Tibial nerve (tissue), 4 donors: ENCODE measurements around the gene TTC21A.

Experiments
- EP300 ChIP-seq, 2 donors: sonication (generic); formaldehyde crosslinking; IDR thresholded peaks; one replicate each; pipeline ENCODE4 v1.6.1; 2017; ENCODE audit warnings: antibody characterized with exemption in 2 of 2, mild to moderate bottlenecking in 1 of 2
- POLR2A ChIP-seq, 2 donors: fragments of 450-650 bp; IDR thresholded peaks; one replicate each; pipeline ENCODE4 v1.6.1; 2017; ENCODE audit warnings: antibody characterized with exemption in 2 of 2, mild to moderate bottlenecking in 2 of 2, moderate library complexity in 2 of 2
- TF ChIP-seq, protein P1 (sequence below), 5 experiments: fragments of 200-600 bp in 3 of 5; fragments of 450-650 bp in 2 of 5; sonication (generic) in 3 of 5; IDR thresholded peaks; one replicate each; pipeline ENCODE4 v1.5.1; 2016 to 2019; ENCODE audit warnings: antibody characterized with exemption in 5 of 5, mild to moderate bottlenecking in 3 of 5, moderate library complexity in 2 of 5

DNA sequence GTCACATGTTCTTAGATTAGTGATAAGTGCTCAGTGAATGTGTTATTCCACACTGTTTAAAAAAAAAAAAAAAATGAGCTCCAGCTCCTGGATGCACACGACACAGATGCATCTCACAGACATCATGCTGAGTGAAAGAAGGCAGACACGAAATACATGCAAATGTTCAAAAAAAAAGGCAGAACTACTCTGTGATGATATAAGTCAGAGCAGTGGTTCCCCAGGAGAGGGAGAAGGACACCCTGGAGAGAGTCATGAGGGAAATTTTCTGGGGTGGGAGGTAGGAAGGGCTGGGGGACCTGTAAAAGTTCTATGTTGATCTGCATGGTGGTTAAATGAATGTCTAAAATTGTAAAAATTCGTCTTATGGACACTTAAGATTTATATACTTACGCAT lies 41.6 kb downstream of the TTC21A start:
- TF ChIP-seq, protein P1, sequence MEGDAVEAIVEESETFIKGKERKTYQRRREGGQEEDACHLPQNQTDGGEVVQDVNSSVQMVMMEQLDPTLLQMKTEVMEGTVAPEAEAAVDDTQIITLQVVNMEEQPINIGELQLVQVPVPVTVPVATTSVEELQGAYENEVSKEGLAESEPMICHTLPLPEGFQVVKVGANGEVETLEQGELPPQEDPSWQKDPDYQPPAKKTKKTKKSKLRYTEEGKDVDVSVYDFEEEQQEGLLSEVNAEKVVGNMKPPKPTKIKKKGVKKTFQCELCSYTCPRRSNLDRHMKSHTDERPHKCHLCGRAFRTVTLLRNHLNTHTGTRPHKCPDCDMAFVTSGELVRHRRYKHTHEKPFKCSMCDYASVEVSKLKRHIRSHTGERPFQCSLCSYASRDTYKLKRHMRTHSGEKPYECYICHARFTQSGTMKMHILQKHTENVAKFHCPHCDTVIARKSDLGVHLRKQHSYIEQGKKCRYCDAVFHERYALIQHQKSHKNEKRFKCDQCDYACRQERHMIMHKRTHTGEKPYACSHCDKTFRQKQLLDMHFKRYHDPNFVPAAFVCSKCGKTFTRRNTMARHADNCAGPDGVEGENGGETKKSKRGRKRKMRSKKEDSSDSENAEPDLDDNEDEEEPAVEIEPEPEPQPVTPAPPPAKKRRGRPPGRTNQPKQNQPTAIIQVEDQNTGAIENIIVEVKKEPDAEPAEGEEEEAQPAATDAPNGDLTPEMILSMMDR (IDR thresholded peaks at IDR 0.05) = no peak
- TF ChIP-seq EP300 (IDR thresholded peaks at IDR 0.05) (no peak), POLR2A (IDR thresholded peaks at IDR 0.05) (no peak)
